Right cardiac atrium (tissue), 5 donors: ENCODE data around the gene NEDD4L. TPM values are rescaled to one million over a fixed set of nuclear protein-coding genes. Genes with fewer than 3 reads are reported as not detected.

Experiments
- ATAC-seq, 2 donors: fragments of 200-7000 bp; cut with Tn5 transposase; one replicate each; pipeline versions ENCODE4 v1.8.0 to v1.9.1; 2020; ENCODE audit warnings: moderate library complexity in 2 of 2, mild to moderate bottlenecking in 1 of 2
- DNase-seq, 3 donors: peaks; one replicate each; pipeline ENCODE4 v3.0.0-alpha.2; 2020
- H3K27ac ChIP-seq: one replicate; pipeline ENCODE4 v1.5.1; 2013; ENCODE audit warnings: mild to moderate bottlenecking, low read length, control low read depth, moderate library complexity
- H3K27me3 ChIP-seq: one replicate; pipeline ENCODE4 v1.6.1; 2013; ENCODE audit not compliant: control insufficient read depth, insufficient read depth
- H3K4me1 ChIP-seq: one replicate; pipeline ENCODE4 v1.6.1; 2013; ENCODE audit warnings: low read length; ENCODE audit not compliant: control insufficient read depth, insufficient read depth
- H3K4me3 ChIP-seq: one replicate; pipeline ENCODE4 v1.5.1; 2013; ENCODE audit warnings: low read length, control low read depth
- H3K9me3 ChIP-seq: one replicate; pipeline ENCODE4 v1.6.1; 2013; ENCODE audit warnings: low read length; ENCODE audit not compliant: control insufficient read depth
- WGBS: extraction: QIAGEN DNeasy Blood & Tissue Kit; methylation state at CpG from one replicate; pipeline ENCODE4 v1.1.7; 2013; 5-methylcytosine and 5-hydroxymethylcytosine counted together
- intact Hi-C, 4 donors: fragments of 100-400 bp; cut with DNase I; formaldehyde crosslinking; loops; one replicate each; pipeline versions ENCODE4 v1.11.0 to v1.14.0; 2022 to 2023
- polyA plus RNA-seq: library from polyadenylated mRNA; stranded (reverse); fragments of 200-250 nt; gene quantifications from one replicate; pipeline ENCODE4 v1.2.3, GENCODE V29; 2013
- total RNA-seq, 4 donors: library from RNA; stranded (reverse); fragmentation: NEBNext Ultra II Directional; extraction: Animal tissue kit (Norgen Biotek cat#: 25700); gene quantifications; one replicate each; pipeline ENCODE4 v1.2.1, GENCODE V29; 2021
- donor health status: healthy with polysubstance abuse.
- donor health status: DM: no; HTN: yes; CAD: no.
- donor health status: DM: no; HTN: no; CAD: no.
- donor health status: DM: no; HTN: yes; CAD: no; lungs with severe emphysema.
- donor health status: DM: yes; HTN: yes; CAD: no.

The NEDD4L gene
- total and polyA plus RNA-seq, 5 donors = 25.7 to 87.5 (median 74.0) TPM

DNA sequence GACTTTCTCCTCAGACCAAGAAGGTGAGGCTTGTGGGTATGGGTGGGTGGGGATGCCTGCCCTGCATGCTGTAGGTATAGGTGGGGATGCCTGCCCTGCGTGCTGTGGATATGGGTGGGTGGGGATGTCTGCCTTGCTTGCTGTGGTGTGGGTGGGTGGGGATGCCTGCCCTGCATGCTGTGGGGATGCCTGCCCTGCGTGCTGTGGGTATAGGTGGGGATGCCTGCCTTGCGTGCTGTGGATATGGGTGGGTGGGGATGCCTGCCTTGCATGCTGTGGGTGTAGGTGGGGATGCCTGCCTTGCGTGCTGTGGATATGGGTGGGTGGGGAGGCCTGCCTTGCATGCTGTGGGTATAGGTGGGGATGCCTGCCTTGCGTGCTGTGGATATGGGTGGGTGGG, 278.4 kb downstream of the NEDD4L start:
- Histone ChIP-seq H3K4me3 (no peak overlapping the region), H3K4me1 (no peaks in the 10 kb centered on the region), H3K27me3 (no peaks in the 10 kb centered on the region), H3K9me3 (no peaks in the 10 kb centered on the region), H3K27ac (no peak overlapping the region)
- intact Hi-C loops = loop anchor here (5.0 to 10.0 kb wide), 5 partner anchors 65 to 278 kb away; partner anchors contain the start of gene NEDD4L (in 1 of the 4)
- DNase-seq (peak in 1 of 3 donors; percentile 48), ATAC-seq (no peak)
- 88% methylated on average over 5 of the region's 5 CpGs for WGBS

GRCh38 chr18:58323866-58324762, 280.1 kb downstream of the NEDD4L start:
- no peaks in the 10 kb centered on the region for H3K4me1 ChIP-seq
- DNase-seq (no peak), ATAC-seq (no peak)
- no peaks in the 10 kb centered on the region for H3K27me3 ChIP-seq
- WGBS = 77% methylated on average over 15 of the region's 15 CpGs
- H3K9me3 ChIP-seq = no peaks in the 10 kb centered on the region
- H3K4me3 ChIP-seq = no peak overlapping the region
- intact Hi-C loops = loop anchor here (5.0 to 10.0 kb wide), 5 partner anchors 67 to 279 kb away; partner anchors contain the start of gene NEDD4L (in 1 of the 4)
- no peak overlapping the region for H3K27ac ChIP-seq

DNA sequence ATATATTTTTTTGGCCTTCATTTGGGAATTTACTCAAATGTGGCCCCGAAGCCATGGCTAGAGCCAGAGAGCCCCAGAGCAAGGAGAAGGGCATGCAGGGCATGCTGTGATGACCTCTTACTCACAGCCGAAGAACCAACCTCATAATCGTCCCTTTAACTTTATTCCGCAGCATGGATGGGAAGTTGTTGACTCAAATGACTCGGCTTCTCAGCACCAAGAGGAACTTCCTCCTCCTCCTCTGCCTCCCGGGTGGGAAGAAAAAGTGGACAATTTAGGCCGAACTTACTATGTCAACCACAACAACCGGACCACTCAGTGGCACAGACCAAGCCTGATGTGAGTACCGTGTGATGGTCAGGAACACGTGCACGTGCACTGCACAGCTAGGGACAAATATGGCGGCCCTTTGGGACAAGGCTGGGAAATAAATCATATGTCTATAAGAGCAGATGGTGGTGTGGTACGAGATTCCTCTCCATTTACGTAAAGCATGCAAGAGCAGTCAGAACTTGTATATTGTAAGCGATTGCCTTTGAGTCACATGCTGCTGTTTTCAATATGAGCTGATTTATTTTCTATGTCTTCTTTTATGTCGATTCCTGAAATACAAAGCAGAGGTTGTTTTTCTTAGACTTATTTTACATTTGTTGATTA, 280.9 kb downstream of the NEDD4L start:
- Histone ChIP-seq H3K4me1 (no peaks in the 10 kb centered on the region), H3K27me3 (no peaks in the 10 kb centered on the region), H3K9me3 (no peaks in the 10 kb centered on the region), H3K27ac (no peak overlapping the region), H3K4me3 (no peak overlapping the region)
- ATAC-seq = no peak
- 89% methylated on average over 16 of the region's 16 CpGs for WGBS
- DNase-seq = no peak
- intact Hi-C loops = loop anchor here (5.0 to 10.0 kb wide), 5 partner anchors 68 to 280 kb away; partner anchors contain the start of gene NEDD4L (in 1 of the 4)

DNA sequence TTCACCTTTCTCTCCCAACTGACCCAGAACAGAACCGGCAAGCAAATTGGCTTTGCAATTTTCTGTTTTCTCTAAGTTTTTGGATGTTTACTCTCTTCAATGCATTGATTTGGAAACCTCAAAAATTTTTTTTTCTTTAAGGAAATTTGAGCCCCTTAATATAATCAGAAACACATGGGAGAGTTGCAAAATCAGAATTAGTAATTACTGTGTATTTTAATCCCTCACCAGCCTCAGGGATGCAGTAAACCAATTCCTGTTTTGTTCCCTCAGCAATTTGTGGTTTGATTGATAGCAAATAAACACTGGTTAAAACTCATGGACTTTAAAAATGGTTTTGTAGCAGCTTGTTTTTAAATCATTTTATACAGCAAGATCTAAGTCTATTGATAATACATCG, 281.5 kb downstream of the NEDD4L start:
- H3K27me3 ChIP-seq = no peaks in the 10 kb centered on the region
- no peaks in the 10 kb centered on the region for H3K4me1 ChIP-seq
- WGBS = 84% methylated on average over 2 of the region's 2 CpGs
- H3K9me3 ChIP-seq = no peaks in the 10 kb centered on the region
- intact Hi-C loops = loop anchor here in 2 of 4 donors (10.0 kb wide), 2 partner anchors 131 to 281 kb away; partner anchors contain the start of gene NEDD4L (in 1 of the 2)
- ATAC-seq = no peak
- H3K27ac ChIP-seq = no peak overlapping the region
- DNase-seq = no peak
- no peak overlapping the region for H3K4me3 ChIP-seq

GRCh38 chr18:58334061-58334460, 290.0 kb downstream of the NEDD4L start:
- 92% methylated on average over 2 of the region's 2 CpGs for WGBS
- ATAC-seq = no peak
- no peaks in the 10 kb centered on the region for H3K4me1 ChIP-seq
- H3K4me3 ChIP-seq = no peak overlapping the region
- no peaks in the 10 kb centered on the region for H3K9me3 ChIP-seq
- DNase-seq = no peak
- H3K27me3 ChIP-seq = no peaks in the 10 kb centered on the region
- intact Hi-C loops = no loop called here
- H3K27ac ChIP-seq = no peak overlapping the region

DNA sequence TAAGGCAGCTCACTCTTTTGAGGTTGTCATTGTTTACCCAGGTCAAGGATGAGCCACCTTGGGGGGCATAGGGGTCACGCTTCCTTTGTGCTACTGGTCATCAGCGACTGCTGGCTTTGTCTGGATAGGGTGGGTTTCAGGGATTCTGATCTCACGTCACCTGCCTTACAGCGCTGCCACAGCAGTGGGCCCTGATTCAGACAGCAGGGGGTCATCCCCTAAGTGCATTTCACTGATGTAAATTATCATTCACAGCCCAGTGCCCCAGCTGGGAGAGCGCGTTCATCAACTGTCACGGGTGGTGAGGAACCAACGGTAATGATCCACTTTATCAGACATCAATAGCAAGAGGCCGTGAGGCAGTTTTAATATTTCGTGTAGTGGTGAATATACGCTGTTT, 291.2 kb downstream of the NEDD4L start:
- intact Hi-C loops = no loop called here
- DNase-seq (no peak), ATAC-seq (no peak)
- WGBS = 89% methylated on average over 11 of the region's 11 CpGs
- no peak overlapping the region for H3K27ac ChIP-seq
- H3K27me3 ChIP-seq = no peaks in the 10 kb centered on the region
- no peak overlapping the region for H3K4me3 ChIP-seq
- H3K4me1 ChIP-seq = no peaks in the 10 kb centered on the region
- no peaks in the 10 kb centered on the region for H3K9me3 ChIP-seq

DNA sequence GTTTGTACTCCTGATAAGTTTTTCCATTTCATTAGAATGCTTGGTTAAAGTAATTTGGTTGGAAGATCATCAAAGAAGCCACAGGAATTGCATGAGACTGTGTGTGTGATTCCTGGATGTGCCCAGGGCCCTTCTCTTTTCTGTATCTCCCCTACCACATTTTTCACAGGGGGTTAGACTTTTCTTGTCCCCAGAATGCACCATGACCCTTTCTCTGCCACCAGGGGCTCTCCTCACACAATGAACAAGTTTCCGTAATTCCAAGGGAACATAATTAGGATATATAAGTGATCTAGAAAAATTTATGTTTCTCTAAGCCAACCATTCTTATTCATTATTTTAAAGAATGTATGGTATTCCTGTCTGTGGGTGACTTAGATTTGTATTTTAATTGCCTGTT, 291.8 kb downstream of the NEDD4L start:
- H3K27me3 ChIP-seq = no peaks in the 10 kb centered on the region
- no peaks in the 10 kb centered on the region for H3K4me1 ChIP-seq
- no peaks in the 10 kb centered on the region for H3K9me3 ChIP-seq
- H3K27ac ChIP-seq = no peak overlapping the region
- 84% methylated on average over 1 of the region's 1 CpG for WGBS
- H3K4me3 ChIP-seq = no peak overlapping the region
- ATAC-seq (no peak), DNase-seq (no peak)
- intact Hi-C loops = no loop called here

- no peak for ATAC-seq
- intact Hi-C loops = no loop called here
- Histone ChIP-seq H3K27ac (no peak overlapping the region), H3K27me3 (no peaks in the 10 kb centered on the region), H3K4me1 (no peaks in the 10 kb centered on the region), H3K9me3 (no peaks in the 10 kb centered on the region), H3K4me3 (no peak overlapping the region)
- no peak for DNase-seq
- 83% methylated on average over 3 of the region's 3 CpGs for WGBS
Observed at GRCh38 chr18:58336605-58337004, 292.6 kb downstream of the NEDD4L start.

GRCh38 chr18:58337285-58337684, 293.3 kb downstream of the NEDD4L start:
- Histone ChIP-seq H3K4me3 (no peak overlapping the region), H3K27ac (peak overlapping the region; percentile 69), H3K9me3 (no peaks in the 10 kb centered on the region), H3K4me1 (no peaks in the 10 kb centered on the region), H3K27me3 (no peaks in the 10 kb centered on the region)
- WGBS = 37% methylated on average over 4 of the region's 4 CpGs
- DNase-seq = no peak
- peak; percentile 49 to 55 for ATAC-seq
- intact Hi-C loops = no loop called here

GRCh38 chr18:58337686-58338085, 293.7 kb downstream of the NEDD4L start:
- WGBS = 40% methylated on average over 5 of the region's 5 CpGs

DNA sequence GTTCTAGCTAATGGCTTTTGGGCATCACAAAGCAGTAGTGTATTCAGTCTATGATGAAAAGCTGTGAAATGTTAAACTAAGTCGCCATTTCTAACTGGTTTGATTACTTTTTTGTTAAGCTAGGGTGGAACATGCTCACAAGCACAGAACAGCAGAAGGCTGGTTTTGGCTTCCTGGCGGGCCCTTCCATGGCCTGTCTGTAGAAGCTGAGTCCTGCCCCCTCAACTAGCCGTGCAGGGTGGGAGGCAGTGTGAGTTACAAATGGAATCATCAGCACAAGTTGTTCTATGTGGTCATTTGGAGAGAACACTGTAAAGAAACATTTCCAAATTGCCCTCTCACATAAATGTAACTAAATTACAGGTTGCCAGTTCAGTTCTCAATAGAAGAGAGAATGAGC, 294.1 kb downstream of the NEDD4L start:
- H3K27ac ChIP-seq = no peak overlapping the region
- DNase-seq = no peak
- intact Hi-C loops = no loop called here
- no peaks in the 10 kb centered on the region for H3K9me3 ChIP-seq
- no peak overlapping the region for H3K4me3 ChIP-seq
- H3K27me3 ChIP-seq = no peaks in the 10 kb centered on the region
- H3K4me1 ChIP-seq = no peaks in the 10 kb centered on the region
- WGBS = 70% methylated on average over 3 of the region's 3 CpGs
- ATAC-seq = no peak

More at GRCh38 chr18:58337686-58338085, 293.7 kb downstream of the NEDD4L start:
- peak; percentile 31 to 54 for ATAC-seq
- Histone ChIP-seq H3K9me3 (no peaks in the 10 kb centered on the region), H3K4me3 (no peak overlapping the region), H3K27ac (peak overlapping the region; percentile 69), H3K27me3 (no peaks in the 10 kb centered on the region), H3K4me1 (no peaks in the 10 kb centered on the region)
- intact Hi-C loops = no loop called here
- no peak for DNase-seq
